GM08714 (cell line): ENCODE data around the gene ZNF155.
"Not testable (repeated sequence)": the region's sequence is repeated elsewhere in the genome, so short reads cannot be mapped to it uniquely, and the experiment has no call there.

ENCODE experiments used
- H3K4me3 ChIP-seq: fragments of 200-500 bp; sonication (Bioruptor generic); 2 replicates; pipeline ENCODE4 v1.5.1; 2014; ENCODE audit warnings: mild to moderate bottlenecking, low read length, inconsistent platforms
- ZNF274 ChIP-seq: IDR thresholded peaks from 2 replicates; pipeline ENCODE4 v1.6.1; 2012; ENCODE audit warnings: mild to moderate bottlenecking, low read depth, low read length

Gene ZNF155

GRCh38 chr19:43983912-43984686, at the start of gene ZNF155:
Gene ZNF155 (plus strand): TSS chr19:43984188. CDS start chr19:43988544, 4,356 bp downstream.
- H3K4me3 ChIP-seq: peak within 1 kb of the TSS; percentile 83
- TF ChIP-seq ZNF274: no peak

- H3K4me3 ChIP-seq: peak within 1 kb of the TSS; percentile 66
- TF ChIP-seq ZNF274: no peak
These were observed 48.8 kb upstream of the ZNF155 start, which contains the start of gene ZNF45 for GRCh38 chr19:43934985-43935708. Gene ZNF45 (minus strand): TSS chr19:43935282. CDS start chr19:43922185, 13,097 bp downstream.

- no peak for TF ChIP-seq ZNF274
- no peak overlapping the region for H3K4me3 ChIP-seq
These were observed 47.8 kb upstream of the ZNF155 start for GRCh38 chr19:43936188-43936587.

- no peak for TF ChIP-seq ZNF274
These were observed 44.3 kb upstream of the ZNF155 start for GRCh38 chr19:43939557-43940260.

GRCh38 chr19:43940719-43941118, 43.3 kb upstream of the ZNF155 start:
- no peak for TF ChIP-seq ZNF274
- no peak overlapping the region for H3K4me3 ChIP-seq

More at GRCh38 chr19:43939557-43940260, 44.3 kb upstream of the ZNF155 start:
- H3K4me3 ChIP-seq: no peak overlapping the region

- TF ChIP-seq ZNF274: no peak
- no peak overlapping the region for H3K4me3 ChIP-seq
These were observed 42.8 kb upstream of the ZNF155 start for GRCh38 chr19:43941209-43941608.

GRCh38 chr19:43947412-43947811, 36.6 kb upstream of the ZNF155 start:
- H3K4me3 ChIP-seq: not testable (repeated sequence)

- H3K4me3 ChIP-seq: not testable (repeated sequence)
These were observed 34.2 kb upstream of the ZNF155 start for GRCh38 chr19:43949803-43950202.

- no peak for TF ChIP-seq ZNF274
These were observed 32.9 kb upstream of the ZNF155 start, which contains the start of gene ZNF221 for GRCh38 chr19:43950834-43951645. Gene ZNF221 (plus strand): TSS chr19:43951228. CDS start chr19:43962727, 11,499 bp downstream.

GRCh38 chr19:43956827-43957226, 27.2 kb upstream of the ZNF155 start:
- H3K4me3 ChIP-seq: no peak overlapping the region
- no peak for TF ChIP-seq ZNF274

More at GRCh38 chr19:43950834-43951645, 32.9 kb upstream of the ZNF155 start, which contains the start of gene ZNF221:
- H3K4me3 ChIP-seq: peak within 1 kb of the TSS; percentile 82

- H3K4me3 ChIP-seq: no peak overlapping the region
- no peak for TF ChIP-seq ZNF274
These were observed 26.1 kb upstream of the ZNF155 start for GRCh38 chr19:43957891-43958290.

GRCh38 chr19:43960411-43960810, 23.6 kb upstream of the ZNF155 start:
- TF ChIP-seq ZNF274: no peak
- H3K4me3 ChIP-seq: no peak overlapping the region

- H3K4me3 ChIP-seq: no peak overlapping the region
- TF ChIP-seq ZNF274: no peak
These were observed 17.8 kb upstream of the ZNF155 start for GRCh38 chr19:43966079-43966694.
